CMK (cell line): Measurements from ENCODE around the gene TFDP1.
"Not testable (repeated sequence)": the region's sequence is repeated elsewhere in the genome, so short reads cannot be mapped to it uniquely, and the experiment has no call there.

Source experiments
- DNase-seq: peaks from one replicate; pipeline ENCODE4 v3.0.0-alpha.2; 2010; ENCODE audit warnings: low read depth

TFDP1 gene

DNA sequence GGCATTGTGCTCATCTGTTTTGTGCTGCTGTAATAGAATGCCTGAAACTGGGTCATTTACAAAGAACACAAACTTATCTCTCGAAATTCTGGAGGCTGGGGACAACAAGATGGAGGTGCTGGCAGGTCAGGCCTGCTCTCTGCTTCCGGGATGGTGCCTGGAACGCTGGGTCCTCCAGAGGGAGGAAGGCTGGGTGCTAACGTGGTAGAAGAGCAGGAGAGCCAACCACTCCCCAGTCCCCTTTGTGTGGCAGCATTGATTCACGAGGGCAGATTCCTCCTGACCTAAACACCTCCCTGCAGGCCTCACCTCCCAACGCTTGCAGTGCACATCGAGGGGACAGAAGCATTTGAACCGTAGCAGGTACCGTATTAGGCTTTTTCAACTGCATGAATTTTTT is 34.1 kb upstream of the TFDP1 start:
- no peak for DNase-seq

DNA sequence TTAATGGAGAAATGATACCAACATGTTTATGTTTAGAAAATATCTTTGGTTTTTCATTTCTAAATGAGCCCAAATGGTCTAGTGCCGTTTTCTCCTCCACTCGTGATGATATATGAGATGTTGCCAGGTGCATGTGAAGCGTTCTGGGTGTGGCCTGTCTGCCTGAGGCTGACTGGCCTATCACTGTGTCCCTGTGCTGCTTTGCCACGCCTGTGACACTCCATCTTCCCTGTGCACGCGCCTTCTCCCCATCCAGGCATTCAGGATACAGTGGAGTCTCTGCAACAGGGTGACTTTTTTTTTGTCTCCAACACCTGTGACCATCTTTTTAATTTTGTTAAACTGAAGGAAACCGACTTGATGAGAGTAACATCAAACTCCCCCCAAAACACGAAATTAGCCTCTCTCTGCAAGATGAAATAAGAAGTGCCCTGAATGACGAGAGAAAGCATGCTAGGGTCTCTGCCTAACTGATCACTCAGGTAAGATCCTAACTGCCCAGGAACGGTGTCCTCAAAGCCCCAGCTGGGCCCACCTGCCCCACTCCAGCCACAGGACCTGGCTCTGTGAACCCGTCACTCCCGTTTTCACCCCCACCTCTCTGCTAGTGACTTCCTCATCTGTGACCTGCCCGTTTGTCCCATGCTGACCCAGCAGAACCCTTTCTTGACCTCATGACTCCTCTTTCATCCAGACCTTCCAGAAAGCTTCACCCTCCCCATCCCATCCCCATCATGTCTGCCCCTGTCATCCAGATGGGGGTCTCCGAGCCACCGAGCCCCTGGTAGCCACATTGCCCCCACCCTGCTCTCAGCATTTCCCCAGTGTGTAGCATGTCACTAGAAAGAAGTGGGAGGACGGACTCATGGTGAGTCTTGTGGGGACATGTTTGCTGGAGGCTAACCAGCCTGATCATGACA is 33.2 kb upstream of the TFDP1 start:
- no peak for DNase-seq

GRCh38 chr13:113552079-113552478 is 32.5 kb upstream of the TFDP1 start:
- DNase-seq = no peak

DNA sequence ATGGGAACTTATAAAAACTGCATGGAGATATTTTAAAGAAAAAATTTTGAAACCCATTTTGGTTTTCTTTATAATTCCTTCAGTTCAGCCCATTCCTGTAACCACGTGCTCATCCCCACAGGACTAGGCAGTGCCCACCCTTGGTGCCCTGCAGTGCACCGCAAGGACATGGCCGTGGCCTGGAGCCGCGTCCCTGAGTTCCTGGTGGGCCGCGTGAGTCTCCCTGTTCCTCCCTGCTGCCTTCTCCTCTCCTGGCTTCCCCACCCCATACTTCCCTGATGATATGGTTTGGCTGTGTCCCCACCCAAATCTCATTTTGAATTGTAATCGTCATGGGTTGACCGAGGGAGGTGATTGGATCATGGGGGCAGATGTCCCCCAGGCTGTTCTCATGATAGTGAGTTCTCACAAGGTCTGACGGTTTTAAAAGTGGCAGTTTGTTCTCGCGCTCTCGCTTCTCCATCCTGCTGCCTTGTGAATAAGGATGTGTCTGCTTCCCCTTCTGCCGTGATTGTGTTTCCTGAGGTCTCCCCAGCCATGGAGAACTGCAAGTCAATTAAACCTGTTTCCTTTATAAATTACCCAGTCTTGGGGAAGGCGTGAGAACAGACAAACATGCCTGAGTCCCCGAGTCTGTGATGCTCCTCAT is 31.6 kb upstream of the TFDP1 start:
- no peak for DNase-seq

- no peak for DNase-seq
These were observed 30.8 kb upstream of the TFDP1 start for GRCh38 chr13:113553511-113554332.

DNA sequence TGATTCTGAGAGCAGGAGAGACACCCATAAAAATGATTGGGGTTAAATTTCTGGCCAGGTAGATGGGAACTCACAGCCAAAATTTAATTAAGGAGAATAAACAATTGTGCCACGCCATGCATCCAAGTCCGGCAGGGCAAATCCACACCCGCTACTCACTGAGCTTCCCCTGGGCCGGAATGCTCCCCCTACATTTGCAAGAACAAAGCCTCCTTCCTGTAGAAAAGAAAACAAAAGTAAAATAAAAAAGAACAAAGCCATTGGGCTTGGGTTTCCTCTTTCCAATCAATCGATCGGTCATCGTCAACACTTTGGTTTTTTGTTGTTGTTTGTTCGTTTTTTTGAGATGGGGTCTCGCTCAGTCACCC is 30.2 kb upstream of the TFDP1 start:
- no peak for DNase-seq

- no peak for DNase-seq
These were observed 29.4 kb upstream of the TFDP1 start for GRCh38 chr13:113555141-113555540.

- DNase-seq = no peak
These were observed 27.5 kb upstream of the TFDP1 start for GRCh38 chr13:113557013-113557412.

DNA sequence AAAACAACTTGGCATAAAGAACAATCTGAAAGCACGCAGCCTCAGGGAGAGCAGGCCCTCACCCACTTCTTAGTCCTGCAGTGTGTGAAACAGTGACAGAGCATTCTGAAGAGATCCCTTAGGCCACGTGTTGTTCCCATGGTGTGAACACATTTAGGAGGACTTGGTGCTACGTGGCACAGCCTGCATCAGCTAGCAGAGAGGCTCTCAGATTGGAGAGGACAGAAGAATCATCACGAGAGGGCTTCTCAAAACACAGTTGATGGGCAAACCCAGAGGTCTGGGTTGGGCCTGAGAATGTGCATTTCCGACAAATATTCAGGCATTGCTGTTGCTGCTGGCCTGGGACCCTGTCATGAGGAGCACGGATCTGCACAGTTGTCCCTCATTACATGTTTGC is 26.1 kb upstream of the TFDP1 start:
- no peak for DNase-seq

DNA sequence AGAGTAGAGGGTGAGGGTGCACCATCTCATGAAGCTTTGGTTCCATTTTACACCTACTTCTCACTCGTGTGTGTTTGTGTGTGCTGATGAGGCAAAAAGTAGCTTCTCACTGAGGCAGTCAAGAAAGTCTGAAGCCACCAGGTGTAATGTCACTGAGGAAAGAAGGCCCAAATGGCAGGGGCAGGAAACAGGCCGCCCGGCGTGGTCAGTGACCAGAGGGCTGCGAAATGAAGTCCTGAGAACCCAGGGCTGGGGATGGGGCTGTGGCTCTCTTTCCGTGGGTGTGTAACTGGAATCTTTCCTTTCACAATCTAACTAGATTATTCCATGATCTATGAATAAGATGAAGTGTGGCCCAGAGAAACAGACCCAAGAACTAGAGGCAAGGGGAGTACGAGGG is 25.5 kb upstream of the TFDP1 start:
- no peak for DNase-seq

DNA sequence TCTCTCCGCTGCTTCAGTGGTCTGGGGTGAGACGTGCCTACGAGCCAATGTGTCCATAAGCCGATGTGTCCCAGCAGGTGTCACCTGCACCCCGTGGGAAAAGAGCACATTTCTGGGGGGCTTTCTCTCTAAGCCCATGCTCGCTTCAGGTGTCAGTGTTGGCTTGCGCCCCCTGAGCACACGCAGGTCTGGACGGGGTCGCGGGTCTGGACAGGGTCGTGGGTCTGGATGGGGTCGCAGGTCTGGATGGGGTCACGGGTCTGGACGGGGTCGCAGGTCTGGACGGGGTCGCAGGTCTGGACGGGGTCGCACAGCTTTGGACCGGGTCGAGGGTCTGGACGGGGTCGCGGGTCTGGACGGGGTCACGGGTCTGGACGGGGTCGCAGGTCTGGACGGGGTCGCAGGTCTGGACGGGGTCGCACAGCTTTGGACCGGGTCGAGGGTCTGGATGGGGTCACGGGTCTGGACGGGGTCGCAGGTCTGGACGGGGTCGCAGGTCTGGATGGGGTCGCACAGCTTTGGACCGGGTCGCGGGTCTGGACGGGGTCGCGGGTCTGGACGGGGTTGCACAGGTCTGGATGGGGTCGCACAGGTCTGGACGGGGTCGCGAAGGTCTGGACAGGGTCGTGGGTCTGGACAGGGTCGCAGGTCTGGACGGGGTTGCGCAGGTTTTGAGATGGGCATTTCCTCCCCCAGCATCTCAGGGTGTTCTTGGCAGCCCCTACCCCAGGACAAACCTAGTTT is 24.5 kb upstream of the TFDP1 start:
- no peak for DNase-seq

- DNase-seq = no peak
These were observed 23.7 kb upstream of the TFDP1 start for GRCh38 chr13:113560645-113561416.

GRCh38 chr13:113561417-113562084 is 23.0 kb upstream of the TFDP1 start:
- DNase-seq = no peak

DNA sequence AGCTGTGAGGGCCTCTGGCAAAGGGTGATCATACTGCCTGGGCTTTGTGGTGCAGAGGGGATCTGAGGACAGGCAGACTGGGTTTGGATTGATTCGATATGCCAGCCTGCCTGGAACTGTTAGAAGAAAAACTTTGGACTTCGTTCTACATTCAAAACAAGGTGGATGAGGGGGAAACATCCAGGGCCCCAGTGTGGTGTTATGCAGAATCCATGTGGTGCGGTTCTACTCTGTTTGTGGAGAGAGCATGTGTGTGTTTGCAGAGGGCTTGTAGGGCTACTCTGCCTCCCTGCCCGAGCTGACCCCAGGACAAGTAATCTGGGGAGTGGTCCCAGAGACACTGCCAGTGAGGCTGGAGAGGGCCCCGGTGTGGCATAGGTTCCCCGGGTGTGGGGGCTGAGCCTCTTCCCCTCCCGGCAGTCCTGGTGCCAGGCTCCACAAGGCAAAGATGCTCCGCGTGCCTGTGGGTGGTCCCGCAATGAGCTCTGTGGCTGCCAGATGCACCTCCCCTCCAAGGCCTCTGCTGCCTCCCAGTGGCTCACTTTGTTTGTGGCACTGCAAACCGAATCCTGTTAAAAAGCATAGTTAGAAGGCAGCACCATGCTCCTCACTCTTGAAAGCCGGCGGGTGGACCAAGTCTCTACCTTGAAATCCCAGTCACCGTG is 22.3 kb upstream of the TFDP1 start:
- no peak for DNase-seq

DNA sequence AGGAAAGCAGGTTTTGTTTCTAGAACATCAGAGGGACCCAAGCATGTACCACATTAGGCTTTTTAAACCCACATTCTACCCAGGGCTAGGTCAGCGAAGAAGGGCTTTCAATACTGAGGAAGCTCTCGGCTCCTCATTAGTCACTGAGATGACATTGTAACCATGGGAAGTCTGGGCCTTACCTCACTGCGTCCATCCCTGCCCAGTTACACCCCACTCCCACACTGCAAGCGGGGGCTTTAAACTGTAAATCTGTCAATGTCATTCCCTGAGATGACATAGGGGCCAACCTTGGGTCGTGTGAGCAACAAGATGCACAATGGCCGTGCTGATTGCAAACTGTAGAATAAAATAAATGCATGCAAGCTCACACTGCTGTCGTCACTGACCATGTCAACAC is 21.7 kb upstream of the TFDP1 start:
- no peak for DNase-seq

DNA sequence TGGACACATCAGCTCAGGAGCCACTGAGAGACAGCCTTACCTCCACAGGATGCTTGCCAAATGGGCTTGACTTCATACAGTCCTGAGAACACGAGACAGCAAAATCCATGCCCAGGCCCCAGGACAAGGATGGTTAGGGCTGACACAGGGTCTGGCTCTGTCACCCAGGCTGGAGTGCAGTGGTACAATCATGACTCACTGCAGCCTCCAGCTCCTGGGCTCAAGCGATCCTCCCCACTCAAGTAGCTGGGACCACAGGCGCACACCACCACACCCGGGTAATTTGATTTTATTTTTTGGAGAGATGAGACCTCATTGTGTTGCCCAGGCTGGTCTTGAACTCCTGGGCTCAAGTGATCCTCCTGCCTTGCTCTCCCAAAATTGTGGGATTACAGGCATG is 21.0 kb upstream of the TFDP1 start:
- DNase-seq = not testable (repeated sequence)

DNA sequence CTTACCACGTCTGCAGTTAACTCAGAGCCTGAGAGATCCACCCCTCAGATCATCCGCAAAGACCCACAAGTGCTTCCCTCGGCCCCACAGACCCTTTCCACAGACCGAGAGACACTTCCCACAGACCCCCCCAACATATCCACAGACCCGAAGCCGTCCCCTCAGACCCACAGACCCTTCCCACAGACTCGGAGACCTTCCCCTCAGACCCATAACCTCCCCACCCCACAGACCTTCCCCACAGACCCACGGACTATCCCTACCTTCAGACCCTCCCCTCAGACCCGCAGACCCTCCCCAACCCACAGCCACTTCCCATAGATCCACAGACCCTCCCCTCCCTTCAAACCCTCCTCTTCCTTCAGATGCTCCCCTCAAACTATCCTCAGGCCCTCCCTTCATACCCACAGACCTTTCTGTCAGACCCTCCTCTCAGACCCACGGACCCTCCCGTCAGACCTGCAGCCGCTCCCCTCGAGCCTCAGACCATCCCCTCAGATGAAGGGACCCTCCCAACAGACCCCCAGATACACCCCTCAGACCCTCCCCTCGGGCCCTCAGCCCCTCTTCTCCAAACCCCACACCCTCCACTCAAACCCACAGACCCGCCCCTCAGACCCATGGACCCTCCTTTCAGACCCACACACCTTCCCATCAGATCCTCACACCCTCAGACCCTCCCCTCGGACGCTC is 20.1 kb upstream of the TFDP1 start:
- no peak for DNase-seq

DNA sequence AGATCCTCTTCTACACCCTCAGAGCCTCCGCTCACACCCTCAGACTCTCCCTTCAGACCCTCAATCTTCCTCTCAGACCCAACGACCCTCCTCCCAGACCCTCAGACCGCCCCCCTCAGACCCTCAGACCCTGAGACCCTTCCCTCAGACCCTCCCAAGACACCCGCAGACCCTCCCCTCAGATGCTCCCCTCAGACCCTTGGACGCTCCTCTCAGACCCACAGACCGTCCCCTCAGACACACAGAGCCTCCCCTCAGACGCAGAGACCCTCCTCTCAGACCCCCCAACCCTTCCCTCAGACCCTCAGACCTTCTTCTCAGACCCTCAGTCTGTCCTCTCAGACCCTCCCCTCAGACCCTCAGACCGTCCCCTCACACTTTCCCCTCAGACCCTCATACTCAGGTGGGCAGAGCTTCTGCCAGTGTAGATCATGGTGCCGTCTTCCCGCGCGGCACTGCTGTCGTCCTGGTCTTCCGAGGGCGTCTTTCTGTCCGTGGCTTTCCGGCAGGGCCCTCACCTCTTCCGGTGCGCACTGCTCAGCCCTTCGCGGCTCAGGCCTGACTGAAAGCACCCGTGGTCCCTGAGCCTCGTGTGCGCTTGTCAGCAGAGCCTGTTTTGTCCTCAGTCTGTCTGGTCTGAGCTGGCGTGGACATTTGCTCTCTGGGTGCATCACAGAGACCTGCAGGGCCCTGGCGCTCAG is 18.9 kb upstream of the TFDP1 start:
- DNase-seq = no peak

- DNase-seq = no peak
These were observed 18.4 kb upstream of the TFDP1 start for GRCh38 chr13:113566227-113566561.
